Epithelial cell of proximal tubule (primary cell): Measurements from ENCODE around the gene TATDN3. TPM values are rescaled to one million over a fixed set of nuclear protein-coding genes. Genes with fewer than 3 reads are reported as not detected.

Experiments
- DNase-seq: peaks from one replicate; pipeline ENCODE4 v3.0.0-alpha.2; 2011; ENCODE audit warnings: low read depth
- H3K4me3 ChIP-seq: 2 replicates; pipeline ENCODE4 v1.5.1; 2011; ENCODE audit warnings: low read depth, mild to moderate bottlenecking, low read length
- total RNA-seq: library from RNA; depleted of rRNA; stranded (reverse); fragments of >200 nt; gene quantifications from 2 replicates; pipeline ENCODE4 v1.2.3, GENCODE V29; 2015
- TF ChIP-seq, protein P1 (sequence below): conservative IDR thresholded peaks from 2 replicates; pipeline ENCODE4 v1.5.1; 2012; ENCODE audit warnings: low read depth, mild to moderate bottlenecking, low read length

Gene TATDN3
- total RNA-seq, 1 donor from 2014 or later = 12.9 TPM

DNA sequence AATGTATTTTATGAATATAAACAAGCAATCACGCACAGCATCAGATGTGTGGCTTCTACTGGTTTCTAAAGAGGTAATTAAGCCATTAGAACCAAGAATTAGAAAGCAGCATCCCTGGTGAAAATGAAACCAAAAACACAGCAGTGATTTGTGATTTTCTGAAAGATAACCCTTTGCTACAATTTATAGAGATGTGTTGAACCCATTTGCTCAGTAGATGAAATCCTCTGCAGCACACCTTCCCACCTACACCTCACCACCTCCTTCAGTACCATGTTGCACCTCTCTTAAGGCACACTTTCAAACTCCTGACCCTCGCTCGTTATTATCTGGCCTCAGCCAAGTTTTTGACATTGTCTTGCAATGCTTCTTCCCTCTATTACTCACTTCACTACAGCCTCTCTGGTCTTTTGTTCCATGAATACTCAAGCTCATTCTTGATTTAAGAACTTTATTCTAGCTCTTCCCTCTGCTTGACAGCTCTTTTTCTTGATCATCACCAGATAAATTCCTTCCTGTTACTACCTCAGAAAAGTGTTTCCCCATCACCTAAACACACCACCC is 38.7 kb upstream of the TATDN3 start:
- no peak for DNase-seq
- H3K4me3 ChIP-seq = no peak overlapping the region
- TF ChIP-seq, protein P1, sequence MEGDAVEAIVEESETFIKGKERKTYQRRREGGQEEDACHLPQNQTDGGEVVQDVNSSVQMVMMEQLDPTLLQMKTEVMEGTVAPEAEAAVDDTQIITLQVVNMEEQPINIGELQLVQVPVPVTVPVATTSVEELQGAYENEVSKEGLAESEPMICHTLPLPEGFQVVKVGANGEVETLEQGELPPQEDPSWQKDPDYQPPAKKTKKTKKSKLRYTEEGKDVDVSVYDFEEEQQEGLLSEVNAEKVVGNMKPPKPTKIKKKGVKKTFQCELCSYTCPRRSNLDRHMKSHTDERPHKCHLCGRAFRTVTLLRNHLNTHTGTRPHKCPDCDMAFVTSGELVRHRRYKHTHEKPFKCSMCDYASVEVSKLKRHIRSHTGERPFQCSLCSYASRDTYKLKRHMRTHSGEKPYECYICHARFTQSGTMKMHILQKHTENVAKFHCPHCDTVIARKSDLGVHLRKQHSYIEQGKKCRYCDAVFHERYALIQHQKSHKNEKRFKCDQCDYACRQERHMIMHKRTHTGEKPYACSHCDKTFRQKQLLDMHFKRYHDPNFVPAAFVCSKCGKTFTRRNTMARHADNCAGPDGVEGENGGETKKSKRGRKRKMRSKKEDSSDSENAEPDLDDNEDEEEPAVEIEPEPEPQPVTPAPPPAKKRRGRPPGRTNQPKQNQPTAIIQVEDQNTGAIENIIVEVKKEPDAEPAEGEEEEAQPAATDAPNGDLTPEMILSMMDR = no peak

DNA sequence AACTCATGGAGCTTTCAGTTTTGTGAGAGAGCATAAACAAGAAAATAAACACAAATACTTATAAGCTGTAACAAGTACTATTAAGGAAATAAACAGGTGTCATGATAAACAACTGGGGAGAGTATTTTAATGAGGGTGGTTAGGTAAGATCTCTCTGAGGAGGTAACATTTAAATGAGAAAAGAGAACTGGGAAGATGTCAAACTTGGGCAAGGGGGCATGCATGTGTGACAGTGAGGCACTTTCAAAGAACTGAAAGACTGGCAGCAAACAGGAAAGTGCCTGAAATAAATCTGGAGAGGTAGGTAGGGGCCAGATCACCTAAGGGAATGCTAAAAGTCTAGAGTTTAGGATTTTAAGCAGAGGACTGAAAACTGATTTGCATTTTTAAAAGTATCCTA is 37.9 kb upstream of the TATDN3 start:
- TF ChIP-seq, protein P1 = no peak
- no peak overlapping the region for H3K4me3 ChIP-seq
- DNase-seq = no peak

DNA sequence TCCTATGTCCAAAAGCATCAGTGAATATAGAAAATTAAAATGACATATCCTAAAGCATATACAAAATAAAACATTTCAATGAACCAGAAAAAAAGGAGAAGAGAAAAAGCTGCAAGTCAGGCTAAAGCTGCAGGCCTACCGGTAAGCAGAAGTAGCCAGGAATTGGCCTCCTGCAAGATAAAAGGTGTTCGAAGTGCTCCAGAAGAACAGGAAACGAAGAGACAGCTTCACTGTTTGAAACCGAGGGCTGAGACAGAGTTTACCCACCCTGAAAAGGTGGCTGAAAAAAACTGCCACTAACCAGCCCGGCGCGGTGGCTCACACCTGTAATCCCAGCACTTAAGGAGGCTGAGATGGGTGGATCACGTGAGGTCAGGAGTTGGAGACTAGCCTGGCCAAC is 37.5 kb upstream of the TATDN3 start:
- no peak for DNase-seq
- TF ChIP-seq, protein P1 = no peak
- H3K4me3 ChIP-seq = no peak overlapping the region

DNA sequence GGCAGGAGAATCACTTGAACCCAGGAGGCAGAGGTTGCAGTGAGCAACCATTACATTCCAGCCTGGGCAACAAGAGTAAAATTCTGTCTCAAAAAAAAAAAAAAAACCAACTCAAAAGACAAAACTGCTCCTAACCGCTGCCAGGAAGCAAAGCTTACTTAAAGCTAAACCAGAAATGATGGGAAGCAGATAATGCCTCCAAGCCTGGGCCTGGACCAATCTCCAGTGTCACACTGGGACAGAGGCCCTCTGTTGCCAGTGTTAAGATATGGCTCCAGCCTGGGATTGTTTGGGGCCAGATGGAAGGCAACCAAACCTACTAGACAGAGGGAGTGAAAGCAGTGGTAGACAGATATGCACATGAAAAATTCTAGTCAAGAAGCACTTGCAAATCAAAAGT is 37.0 kb upstream of the TATDN3 start:
- TF ChIP-seq, protein P1 = no peak
- DNase-seq = no peak
- H3K4me3 ChIP-seq = no peak overlapping the region

DNA sequence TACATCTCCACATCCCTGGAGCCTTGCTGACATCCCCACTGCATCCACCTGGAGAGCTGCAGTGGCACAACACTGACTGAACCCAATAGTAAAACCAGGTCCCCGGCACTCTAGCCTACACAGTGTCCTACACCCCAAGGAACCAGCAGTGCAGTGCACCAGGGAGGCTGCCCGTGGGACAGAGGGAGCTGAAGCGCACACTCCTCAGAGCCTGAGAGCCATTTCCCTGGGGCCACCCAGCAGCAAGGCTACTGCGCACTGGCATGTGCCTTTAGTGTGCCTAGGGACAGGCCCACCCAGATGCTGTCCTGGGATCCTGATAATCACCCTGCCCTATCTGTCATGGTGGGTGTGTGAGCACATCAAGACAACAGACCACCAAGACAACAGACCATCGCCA is 32.0 kb upstream of the TATDN3 start:
- H3K4me3 ChIP-seq = no peak overlapping the region
- TF ChIP-seq, protein P1 = no peak
- DNase-seq = no peak

DNA sequence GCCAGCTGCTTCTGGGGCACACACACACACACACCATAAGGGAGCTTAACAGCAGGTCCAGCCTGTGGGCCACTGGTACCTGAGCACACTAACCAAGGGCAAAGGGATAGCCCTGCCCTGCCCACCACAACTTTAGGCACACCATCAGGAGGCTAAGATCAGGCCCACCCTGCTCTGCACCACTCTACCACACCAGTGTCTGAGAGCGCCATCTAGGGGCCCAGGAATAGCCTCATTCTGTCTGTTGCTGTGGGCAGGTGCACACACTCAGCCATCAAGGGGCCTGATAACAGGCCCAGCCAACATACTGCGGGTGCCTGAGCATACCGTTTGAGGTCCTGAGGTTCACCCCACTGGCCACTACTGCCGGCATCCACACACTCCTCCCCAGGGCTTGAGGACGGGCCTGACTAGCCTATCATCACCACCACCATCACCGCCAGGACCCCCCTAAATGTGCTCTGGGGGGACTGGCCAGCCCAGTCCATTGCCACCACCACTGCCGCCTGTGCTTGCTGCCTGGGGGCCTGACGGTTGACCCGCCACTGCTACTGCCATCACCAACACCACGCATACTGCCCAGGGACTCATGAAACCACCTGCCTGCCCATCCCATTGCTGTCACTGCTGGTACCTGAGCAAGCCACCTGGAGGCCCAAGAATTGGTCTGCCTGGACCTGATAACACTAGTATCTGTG is 31.4 kb upstream of the TATDN3 start:
- TF ChIP-seq, protein P1 = peak; percentile 66
- H3K4me3 ChIP-seq = no peak overlapping the region
- DNase-seq = no peak

DNA sequence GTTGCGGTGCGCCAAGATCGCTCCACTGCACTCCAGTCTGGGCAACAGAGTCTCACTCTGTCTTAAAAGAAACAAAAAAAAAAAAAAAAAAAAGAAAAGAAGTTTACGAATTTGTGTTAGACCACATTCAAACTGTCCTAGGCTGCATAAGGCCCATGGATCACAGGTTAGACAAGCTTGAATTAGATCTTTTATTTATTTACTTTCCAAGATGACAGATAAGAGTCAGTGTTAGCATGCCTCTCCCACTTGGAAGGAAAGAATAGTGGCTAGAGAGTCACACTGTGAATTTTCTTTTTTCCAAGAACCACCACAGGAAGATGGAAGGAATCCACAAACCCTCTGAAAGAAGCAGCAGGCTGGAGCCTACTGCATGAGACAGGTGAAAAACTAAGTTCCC is 29.5 kb upstream of the TATDN3 start:
- TF ChIP-seq, protein P1 = no peak
- H3K4me3 ChIP-seq = no peak overlapping the region
- DNase-seq = no peak
